HCEC 1CT (cell line): ENCODE data around the gene FOXK1.
A peak's percentile ranks its signal among the peaks of the same experiment; 100 is the strongest.

Experiments
- DNase-seq: peaks from one replicate; pipeline ENCODE4 v3.0.0-alpha.2; 2017

The FOXK1 gene

GRCh38 chr7:4700577-4701235 lies 18.6 kb downstream of the FOXK1 start:
- DNase-seq = peak; percentile 62

- DNase-seq = no peak
These were observed 20.9 kb downstream of the FOXK1 start for GRCh38 chr7:4702961-4703512.

DNA sequence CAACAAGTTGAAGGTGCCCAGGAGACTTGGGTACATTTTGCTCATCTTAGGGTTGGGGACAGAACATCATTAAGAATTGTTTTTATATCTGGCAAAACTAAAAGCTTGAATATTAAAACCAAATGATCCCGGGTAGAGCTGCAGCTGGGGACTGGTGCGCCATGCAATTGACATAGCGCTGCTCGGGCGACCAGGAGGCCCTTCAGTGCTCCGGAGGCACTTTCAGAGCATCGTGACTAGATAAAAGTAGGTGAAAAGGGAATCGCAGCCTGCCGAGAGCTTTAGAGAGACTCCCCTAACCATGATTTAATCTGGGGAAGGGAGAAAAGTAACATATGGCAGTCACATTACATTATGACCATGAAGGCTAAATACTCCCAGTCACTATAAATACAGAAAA lies 21.4 kb downstream of the FOXK1 start:
- DNase-seq = no peak

DNA sequence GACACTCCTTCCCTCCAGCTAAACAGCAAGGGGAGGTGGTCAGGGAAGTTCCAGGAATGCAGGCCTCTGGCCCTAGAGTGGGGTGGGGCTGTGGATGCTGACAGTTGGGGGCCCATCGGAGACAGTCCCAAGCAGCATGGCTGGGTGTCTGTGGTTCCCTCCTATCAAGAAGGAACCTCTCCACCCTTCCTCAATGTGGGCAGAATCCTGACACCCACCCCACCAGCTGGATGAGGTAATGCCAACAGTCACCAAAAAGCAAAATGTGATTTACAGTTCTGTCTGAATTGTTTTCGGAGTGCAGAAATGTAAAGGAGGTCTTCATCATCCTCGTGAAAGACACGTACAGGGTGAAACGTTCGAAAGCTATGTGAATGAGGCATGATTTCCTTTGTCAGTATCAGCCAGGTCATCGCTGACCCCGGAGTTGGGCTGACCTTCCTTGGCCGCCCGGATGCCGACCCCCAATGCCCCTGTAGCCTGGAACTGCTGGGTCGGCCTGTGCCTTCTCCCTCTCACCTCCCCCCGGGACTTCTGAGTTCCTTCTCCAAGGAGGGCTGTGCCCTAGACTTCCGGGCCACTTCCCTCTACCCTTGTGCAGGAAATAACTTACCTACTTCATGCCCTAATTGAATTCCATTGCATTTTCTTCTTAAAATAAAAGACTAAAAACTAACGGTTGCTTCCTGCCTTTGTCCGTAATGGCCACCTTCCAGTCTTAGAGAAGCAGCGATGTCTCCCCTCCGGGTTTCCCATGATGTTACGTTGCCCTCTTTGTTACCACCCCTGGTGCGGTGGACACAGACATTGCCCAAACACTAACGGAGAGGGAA lies 24.5 kb downstream of the FOXK1 start:
- DNase-seq = no peak

- no peak for DNase-seq
These were observed 25.2 kb downstream of the FOXK1 start for GRCh38 chr7:4707217-4707741.

DNA sequence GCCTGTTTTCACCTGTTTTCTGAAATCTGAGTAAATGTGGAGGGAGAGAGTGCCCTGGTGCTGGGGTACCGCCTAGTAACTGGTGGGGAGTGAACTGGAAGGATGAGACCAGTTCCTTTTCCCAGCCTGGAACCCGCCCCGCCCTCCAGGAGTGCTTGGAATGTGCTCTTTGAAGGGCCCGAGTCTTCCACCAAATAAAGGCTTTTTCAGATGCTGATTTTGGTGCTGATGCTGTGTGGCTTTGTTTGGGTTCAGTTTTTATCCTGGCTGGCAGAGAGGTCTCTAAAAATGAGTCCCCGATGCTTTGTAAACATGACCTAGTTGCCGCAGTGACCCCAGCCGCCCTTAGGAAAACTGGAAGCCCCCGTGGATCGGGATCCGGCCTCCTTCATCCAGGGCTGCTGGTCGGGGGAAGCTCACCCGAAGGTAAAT lies 25.9 kb downstream of the FOXK1 start:
- no peak for DNase-seq

DNA sequence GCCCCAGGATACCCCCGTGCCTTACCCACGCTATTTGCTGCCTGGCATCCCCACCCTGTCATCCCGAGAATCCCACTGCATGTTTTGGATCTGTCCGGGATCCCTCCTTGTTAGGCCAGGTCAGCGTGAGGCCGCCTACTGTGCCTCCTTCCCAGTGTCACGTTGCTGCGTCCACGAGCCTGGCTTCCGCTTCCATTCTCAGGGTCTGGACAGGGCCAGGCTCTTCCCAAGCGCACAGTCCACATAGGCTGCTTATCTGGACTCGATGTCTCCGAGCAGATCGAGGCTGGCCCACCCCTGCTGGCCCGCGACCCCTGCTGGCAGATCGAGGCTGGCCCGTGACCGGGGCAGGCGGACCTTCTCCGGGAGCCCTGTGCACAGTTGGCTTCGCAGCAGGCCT lies 27.1 kb downstream of the FOXK1 start:
- no peak for DNase-seq

GRCh38 chr7:4711093-4711492 lies 29.0 kb downstream of the FOXK1 start:
- DNase-seq = no peak

DNA sequence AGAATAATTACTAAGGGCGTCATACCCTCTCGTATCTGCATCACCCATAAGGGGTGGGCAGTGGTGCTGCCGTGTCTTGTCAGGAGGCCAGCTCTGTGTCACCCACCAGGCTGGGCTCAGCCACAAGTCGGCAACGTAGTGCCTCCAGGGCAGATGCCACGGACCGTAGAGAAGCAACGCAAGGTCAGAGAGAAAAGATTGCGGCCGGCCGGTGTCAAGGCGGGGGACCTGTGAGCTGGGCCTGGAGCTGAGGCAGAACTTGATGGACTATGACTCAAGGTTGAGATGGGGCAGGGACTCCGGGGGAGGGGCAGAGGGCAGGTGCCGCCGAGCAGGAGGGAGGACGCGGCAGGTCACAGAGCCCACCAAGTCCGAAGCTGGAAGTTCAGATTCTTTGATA lies 29.5 kb downstream of the FOXK1 start:
- DNase-seq = no peak

GRCh38 chr7:4712281-4713182 lies 30.4 kb downstream of the FOXK1 start:
- no peak for DNase-seq

- no peak for DNase-seq
These were observed 31.2 kb downstream of the FOXK1 start for GRCh38 chr7:4713183-4713784.

DNA sequence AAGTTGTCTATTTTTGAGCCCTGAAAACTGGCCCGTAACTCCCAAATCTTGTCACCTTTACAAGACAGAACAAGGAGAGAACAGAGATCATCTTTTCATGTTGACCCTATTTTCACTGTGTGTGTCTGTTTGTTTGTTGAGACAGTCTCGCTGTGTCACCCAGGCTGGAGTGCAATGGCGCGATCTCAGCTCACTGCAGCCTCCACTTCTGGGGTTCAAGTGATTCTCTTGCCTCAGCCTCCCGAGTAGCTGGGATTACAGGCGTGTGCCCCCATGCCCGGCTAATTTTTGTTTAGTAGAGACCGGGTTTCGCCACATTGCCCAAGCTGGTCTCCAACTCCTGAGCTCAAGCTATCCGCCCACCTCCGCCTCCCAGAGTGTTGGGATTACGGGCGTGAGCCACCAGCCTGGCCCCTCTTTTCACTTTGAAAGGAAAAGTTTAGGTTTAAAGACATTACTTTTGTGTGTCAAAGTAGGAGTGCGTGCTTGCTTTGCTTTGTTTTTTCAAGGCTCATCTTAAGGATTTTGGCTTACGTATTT lies 32.1 kb downstream of the FOXK1 start:
- DNase-seq = no peak

GRCh38 chr7:4714767-4715409 lies 32.8 kb downstream of the FOXK1 start:
- DNase-seq = no peak

- peak; percentile 36 for DNase-seq
These were observed 33.3 kb downstream of the FOXK1 start for GRCh38 chr7:4715410-4715776.

DNA sequence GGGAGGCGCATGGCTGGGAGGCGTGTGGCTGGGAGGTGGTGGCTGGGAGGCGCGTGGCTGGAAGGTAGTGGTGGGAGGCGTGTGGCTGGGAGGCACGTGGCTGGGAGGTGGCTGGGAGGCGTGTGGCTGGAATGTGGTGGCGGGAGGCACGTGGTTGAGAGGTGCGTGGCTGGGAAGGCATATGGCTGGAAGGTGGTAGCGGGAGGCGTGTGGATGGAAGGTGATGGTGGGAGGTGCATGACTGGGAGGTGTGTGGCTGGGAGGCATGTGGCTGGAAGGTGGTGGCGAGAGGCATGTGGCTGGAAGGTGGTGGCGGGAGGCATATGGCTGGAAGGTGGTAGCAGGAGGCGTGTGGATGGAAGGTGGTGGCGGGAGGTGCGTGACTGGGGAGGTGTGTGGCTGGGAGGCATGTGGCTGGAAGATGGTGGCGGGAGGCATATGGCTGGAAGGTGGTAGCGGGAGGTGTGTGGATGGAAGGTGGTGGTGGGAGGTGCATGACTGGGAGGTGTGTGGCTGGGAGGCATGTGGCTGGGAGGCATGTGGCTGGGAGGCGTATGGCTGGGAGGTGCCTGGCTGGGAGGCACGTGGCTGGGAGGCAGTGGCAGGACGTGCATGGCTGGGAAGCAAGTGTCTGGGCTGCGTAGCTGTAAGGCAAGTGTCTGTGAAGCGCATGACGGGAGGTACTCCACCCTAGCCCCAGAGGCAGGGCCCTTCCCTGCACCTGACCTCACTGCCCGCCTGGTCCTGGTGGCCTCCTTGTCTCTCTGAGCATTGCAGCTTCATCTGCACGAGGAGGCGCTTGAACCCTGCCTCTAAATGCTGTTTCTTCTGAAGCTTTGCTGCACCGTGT lies 35.1 kb downstream of the FOXK1 start:
- no peak for DNase-seq

GRCh38 chr7:4718075-4718474 lies 36.0 kb downstream of the FOXK1 start:
- DNase-seq = no peak

GRCh38 chr7:4720225-4720624 lies 38.1 kb downstream of the FOXK1 start:
- no peak for DNase-seq

- no peak for DNase-seq
These were observed 40.2 kb downstream of the FOXK1 start for GRCh38 chr7:4722308-4722707.

- no peak for DNase-seq
These were observed 41.0 kb downstream of the FOXK1 start for GRCh38 chr7:4722960-4723630.

DNA sequence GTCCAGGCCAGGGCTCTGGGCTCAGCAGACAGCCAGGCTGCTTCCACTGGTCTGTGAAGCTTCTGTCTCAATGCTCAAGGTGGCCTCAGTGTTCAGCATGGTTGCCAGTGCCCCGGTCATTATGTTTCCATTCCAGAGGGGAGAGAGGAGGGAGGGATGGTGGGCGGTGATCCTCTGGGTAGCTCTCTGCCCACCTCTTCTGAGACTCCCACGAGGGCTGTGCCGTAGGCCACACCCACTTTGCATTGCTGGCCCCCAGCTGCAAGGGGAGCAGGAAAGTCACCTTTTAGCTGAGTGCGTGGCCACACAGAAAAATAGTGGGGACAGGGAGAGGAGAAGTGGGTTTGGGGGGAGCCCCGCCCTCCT lies 42.5 kb downstream of the FOXK1 start:
- no peak for DNase-seq
